GM12878 (cell line): ENCODE results near the gene MPST. TPM values are rescaled to one million over a fixed set of nuclear protein-coding genes. Genes with fewer than 3 reads are reported as not detected.

Source experiments
- ATAC-seq: fragments of 200-7000 bp; cut with Tn5 transposase; 3 replicates; pipeline ENCODE4 v1.9.1; 2020; ENCODE audit warnings: mild to moderate bottlenecking, moderate library complexity
- BruUV-seq: library from RNA; stranded (reverse); fragments of 400-500 nt; replicated peaks from 2 replicates; lab custom pipeline; 2021; lab: Mats Ljungman, UMichigan
- CTCF ChIA-PET: fragments of 300-600 bp; sonication (Branson Sonifier 250); formaldehyde crosslinking; extraction: SDS; loops from one replicate; lab custom pipeline; 2021; ENCODE audit warnings: inconsistent platforms; lab: Yijun Ruan, JAX
- POLR2A ChIA-PET: fragments of 350-600 bp; formaldehyde crosslinking; extraction: SDS; loops from one replicate; lab custom pipeline; 2021; ENCODE audit warnings: inconsistent platforms; lab: Charles Lee
- RAD21 ChIA-PET: fragments of 300-600 bp; sonication (Branson Sonifier 250); formaldehyde crosslinking; loops from one replicate; lab custom pipeline; 2023; ENCODE audit warnings: antibody characterized with exemption; ENCODE audit not compliant: unreplicated experiment; lab: Charles Lee
- SMC1A ChIA-PET: fragments of 300-600 bp; sonication (Branson Sonifier 250); formaldehyde crosslinking; loops from one replicate; lab custom pipeline; 2023; ENCODE audit not compliant: unreplicated experiment, uncharacterized antibody; lab: Charles Lee
- DNase-seq: peaks from one replicate; pipeline ENCODE4 v3.0.0-alpha.2; 2011; ENCODE audit warnings: low read depth, low spot score
- FAIRE-seq: peaks from 3 replicates; lab custom pipeline; 2011; peaks lifted over from hg19 to GRCh38; lab: Jason Lieb, UNC
- H2AFZ ChIP-seq: 2 replicates; pipeline ENCODE4 v1.6.0; 2011; ENCODE audit warnings: low read depth, low read length, control low read depth; ENCODE audit not compliant: control insufficient read depth
- H3K27ac ChIP-seq: 2 replicates; pipeline ENCODE4 v1.5.1; 2011; ENCODE audit warnings: control low read depth; ENCODE audit not compliant: control insufficient read depth, insufficient read depth
- H3K27me3 ChIP-seq, 2 experiments: replicated peaks in 1 of 2; 2 replicates each; pipeline versions ENCODE4 v1.6.0 to v1.6.1; 2011; ENCODE audit warnings: low read length in 1 of 2; ENCODE audit not compliant: control insufficient read depth in 2 of 2, insufficient read depth in 2 of 2
- H3K36me3 ChIP-seq, 2 experiments: 2 replicates each; pipeline ENCODE4 v1.5.1; 2011; ENCODE audit warnings: low read length in 1 of 2; ENCODE audit not compliant: control insufficient read depth in 2 of 2, insufficient read depth in 2 of 2
- H3K4me1 ChIP-seq: 2 replicates; pipeline ENCODE4 v1.6.1; 2011; ENCODE audit warnings: mild to moderate bottlenecking, low read length, moderate library complexity, mixed read lengths; ENCODE audit not compliant: control insufficient read depth, insufficient read depth
- H3K4me2 ChIP-seq: 2 replicates; pipeline ENCODE4 v1.6.0; 2011; ENCODE audit warnings: control low read depth; ENCODE audit not compliant: control insufficient read depth, insufficient read depth
- H3K4me3 ChIP-seq: fragments of 200-600 bp; sonication (generic); 2 replicates; pipeline ENCODE4 v1.5.1; 2016
- H3K79me2 ChIP-seq: 2 replicates; pipeline ENCODE4 v1.6.0; 2011; ENCODE audit warnings: low read length; ENCODE audit not compliant: control insufficient read depth, insufficient read depth
- H3K9ac ChIP-seq: 2 replicates; pipeline ENCODE4 v1.8.0; 2011; ENCODE audit warnings: low read length, control low read depth, mixed read lengths; ENCODE audit not compliant: control insufficient read depth, insufficient read depth
- H3K9me3 ChIP-seq: replicated peaks from 3 replicates; pipeline ENCODE4 v1.5.1; 2011; ENCODE audit warnings: mild to moderate bottlenecking, low read length; ENCODE audit not compliant: control insufficient read depth, insufficient read depth
- H4K20me1 ChIP-seq: 2 replicates; pipeline ENCODE4 v1.6.0; 2011; ENCODE audit not compliant: control insufficient read depth, insufficient read depth
- KDM1A ChIP-seq: fragments of 200-600 bp; sonication (generic); IDR thresholded peaks from 2 replicates; pipeline ENCODE4 v1.6.1; 2016; ENCODE audit warnings: borderline replicate concordance
- NR2F1 ChIP-seq: fragments of 450-650 bp; conservative IDR thresholded peaks from 2 replicates; pipeline ENCODE4 v1.6.1; 2017; ENCODE audit warnings: mild to moderate bottlenecking
- POLR2AphosphoS2 ChIP-seq: IDR thresholded peaks from 2 replicates; pipeline ENCODE4 v1.6.1; 2011; ENCODE audit warnings: low read depth, mild to moderate bottlenecking, low read length, improper control_type of control experiment, moderate library complexity
- SMAD5 ChIP-seq: IDR thresholded peaks from 2 replicates; pipeline ENCODE4 v1.6.1; 2016; ENCODE audit warnings: antibody characterized with exemption, low read depth
- WRNIP1 ChIP-seq: IDR thresholded peaks from 2 replicates; pipeline ENCODE4 v1.6.1; 2011; ENCODE audit warnings: low read depth, low read length, improper control_type of control experiment, borderline replicate concordance
- YY1 ChIP-seq: IDR thresholded peaks from 2 replicates; pipeline ENCODE4 v1.6.1; 2011; ENCODE audit warnings: low read depth, mild to moderate bottlenecking, low read length
- ZNF207 ChIP-seq: fragments of 450-650 bp; IDR thresholded peaks from 2 replicates; pipeline ENCODE4 v1.6.1; 2014; ENCODE audit warnings: antibody characterized with exemption, mild to moderate bottlenecking, borderline replicate concordance
- ZSCAN29 ChIP-seq: fragments of 450-650 bp; IDR thresholded peaks from 2 replicates; pipeline ENCODE4 v1.6.1; 2017; ENCODE audit warnings: mild to moderate bottlenecking, moderate library complexity
- WGBS: methylation state at CpG from one replicate; pipeline ENCODE4 v1.1.6; 2016; ENCODE audit warnings: low lambda C conversion rate; ENCODE audit not compliant: insufficient replicate concordance, insufficient coverage; ENCODE audit errors: missing lambda C conversion rate; 5-methylcytosine and 5-hydroxymethylcytosine counted together
- in situ Hi-C: fragments of 300-500 bp; cut with MboI; formaldehyde crosslinking; loops from 9 replicates; pipeline ENCODE4 v1.14.3; 2018; ENCODE audit warnings: mixed read lengths
- intact Hi-C: fragments of 100-400 bp; cut with micrococcal nuclease; formaldehyde crosslinking; loops from one replicate; pipeline ENCODE4 v1.14.2; 2022; ENCODE audit not compliant: unreplicated experiment
- polyA plus RNA-seq, 11 experiments: library from polyadenylated mRNA; depleted of rRNA in 4 of 11; unstranded in 6 of 11; stranded (reverse) in 5 of 11; fragments of >200 nt; fragmentation: Nextera tagmentation in 4 of 11; fragmentation: Illumina TruSeq in 1 of 11; extraction: Ambion mirVana in 4 of 11; extraction: Trizol in 1 of 11; gene quantifications; 1 replicate in 1 of 11; 2 replicates in 10 of 11; pipeline versions ENCODE4 v1.2.1 to v1.2.3, GENCODE V29; 2011 to 2016; ENCODE audit warnings: inconsistent platforms in 2 of 11, missing spikeins in 2 of 11, low read depth in 1 of 11
- total RNA-seq, 4 experiments: library from RNA; depleted of rRNA in 3 of 4; stranded (reverse); fragments of >200 nt in 3 of 4; fragmentation: Illumina TruSeq in 1 of 4; extraction: Trizol in 1 of 4; gene quantifications; 2 replicates each; pipeline versions ENCODE4 v1.2.1 to v1.2.3, GENCODE V29; 2013 to 2021
- TF ChIP-seq, protein P1 (sequence below), 3 experiments: IDR thresholded peaks in 2 of 3; conservative IDR thresholded peaks in 1 of 3; 2 replicates each; pipeline ENCODE4 v1.5.1; 2011; ENCODE audit warnings: low read depth in 3 of 3, low read length in 3 of 3, mild to moderate bottlenecking in 3 of 3, control low read depth in 2 of 3, moderate library complexity in 2 of 3, inconsistent platforms in 1 of 3, mixed read lengths in 1 of 3; ENCODE audit not compliant: control insufficient read depth in 2 of 3, insufficient read depth in 1 of 3; ENCODE audit errors: extremely low read depth in 1 of 3

The MPST gene
- total and polyA plus RNA-seq, 10 of the 15 experiments (the other 5 are each of a cell fraction or from before 2014, with no cell fraction given): 0.95 to 88.7 (median 38.5) TPM

DNA sequence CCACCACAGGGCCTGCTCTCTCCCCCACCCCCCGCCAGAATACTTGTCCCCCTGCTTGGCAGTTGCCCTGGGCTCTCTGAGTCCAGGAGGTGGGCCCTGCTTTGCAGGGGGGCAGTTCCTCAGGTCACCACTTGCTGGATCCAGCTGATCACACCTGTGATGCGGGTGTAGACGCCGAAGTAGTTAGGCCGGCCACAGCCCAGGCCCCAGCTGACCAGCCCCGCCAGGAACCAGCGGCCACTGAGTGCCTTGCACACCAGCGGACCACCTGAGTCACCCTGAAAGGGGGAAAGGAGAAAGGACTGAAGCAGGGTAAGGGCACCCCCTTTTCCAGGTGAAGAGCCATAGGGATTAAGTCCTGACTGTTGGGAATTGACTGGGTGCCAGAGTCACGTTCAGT lies 46.4 kb downstream of the MPST start (continued):
- TF ChIP-seq, protein P1, sequence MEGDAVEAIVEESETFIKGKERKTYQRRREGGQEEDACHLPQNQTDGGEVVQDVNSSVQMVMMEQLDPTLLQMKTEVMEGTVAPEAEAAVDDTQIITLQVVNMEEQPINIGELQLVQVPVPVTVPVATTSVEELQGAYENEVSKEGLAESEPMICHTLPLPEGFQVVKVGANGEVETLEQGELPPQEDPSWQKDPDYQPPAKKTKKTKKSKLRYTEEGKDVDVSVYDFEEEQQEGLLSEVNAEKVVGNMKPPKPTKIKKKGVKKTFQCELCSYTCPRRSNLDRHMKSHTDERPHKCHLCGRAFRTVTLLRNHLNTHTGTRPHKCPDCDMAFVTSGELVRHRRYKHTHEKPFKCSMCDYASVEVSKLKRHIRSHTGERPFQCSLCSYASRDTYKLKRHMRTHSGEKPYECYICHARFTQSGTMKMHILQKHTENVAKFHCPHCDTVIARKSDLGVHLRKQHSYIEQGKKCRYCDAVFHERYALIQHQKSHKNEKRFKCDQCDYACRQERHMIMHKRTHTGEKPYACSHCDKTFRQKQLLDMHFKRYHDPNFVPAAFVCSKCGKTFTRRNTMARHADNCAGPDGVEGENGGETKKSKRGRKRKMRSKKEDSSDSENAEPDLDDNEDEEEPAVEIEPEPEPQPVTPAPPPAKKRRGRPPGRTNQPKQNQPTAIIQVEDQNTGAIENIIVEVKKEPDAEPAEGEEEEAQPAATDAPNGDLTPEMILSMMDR (IDR thresholded peaks at IDR 0.05 in 2 of 3, conservative IDR thresholded peaks at IDR 0.05 in 1 of 3; ENCODE audit: control insufficient read depth in 2 of 3, extremely low read depth in 1 of 3, insufficient read depth in 1 of 3, low read depth in 3 of 3, low read length in 3 of 3): no peak
- no peak for TF ChIP-seq WRNIP1
- TF ChIP-seq YY1: no peak

DNA sequence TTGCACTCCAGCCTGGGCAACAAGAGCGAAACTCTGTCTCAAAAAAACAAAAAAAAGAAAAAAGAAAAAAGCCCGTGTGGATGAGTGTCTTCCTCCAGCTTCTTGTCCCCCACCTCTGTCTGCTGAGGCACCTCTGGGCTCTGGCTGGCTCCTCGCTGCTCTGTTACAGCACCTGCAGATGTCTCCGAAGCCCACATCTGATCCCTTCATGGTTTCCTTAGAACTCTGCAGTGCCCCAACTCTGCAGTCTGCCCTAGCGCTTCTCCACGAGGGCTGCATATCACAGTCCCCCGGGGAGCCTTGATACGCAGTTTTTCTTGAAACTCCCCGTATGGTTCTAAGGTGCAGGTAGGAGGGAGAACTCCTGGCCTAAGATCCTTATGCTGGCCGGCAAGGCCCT lies 47.9 kb downstream of the MPST start:
- in situ Hi-C loops (no loop called here), intact Hi-C loops (no loop called here)
- BruUV-seq: no TSS peak
- CTCF ChIA-PET: no interaction called here
- no peaks in the 10 kb centered on the region for H3K4me1 ChIP-seq
- ATAC-seq: no peak
- 64% methylated on average over 10 of the region's 10 CpGs for WGBS
- DNase-seq: no peak
- no peaks in the 10 kb centered on the region for H3K36me3 ChIP-seq
- no peak overlapping the region for H2AFZ ChIP-seq
- H3K27me3 ChIP-seq: peaks cover 3 to 5% of the 10 kb centered on the region in 2 experiments; a peak in 3 of 4 replicates
- H3K4me3 ChIP-seq: no peak overlapping the region
- no peaks in the 10 kb centered on the region for H3K9me3 ChIP-seq
- no peaks in the 10 kb centered on the region for H3K79me2 ChIP-seq
- RAD21 ChIA-PET: no interaction called here
- SMC1A ChIA-PET: no interaction called here
- no peak overlapping the region for H3K27ac ChIP-seq
- no peaks in the 10 kb centered on the region for H4K20me1 ChIP-seq
- no peak overlapping the region for H3K4me2 ChIP-seq
- H3K9ac ChIP-seq: no peak overlapping the region
- POLR2A ChIA-PET: no interaction called here
- FAIRE-seq: no peak
- TF ChIP-seq SMAD5 (no peak), POLR2AphosphoS2 (no peak), KDM1A (no peak), ZNF207 (no peak), NR2F1 (no peak), ZSCAN29 (no peak)
